SK-N-SH (cell line): ENCODE data around the gene HTR1D.

ENCODE experiments used
- CHD2 ChIP-seq: fragments of 150-350 bp; IDR thresholded peaks from 2 replicates; pipeline ENCODE4 v1.6.1; 2018; ENCODE audit warnings: low read length; ENCODE audit not compliant: partially characterized antibody
- CTCF ChIP-seq: fragments of 200-600 bp; sonication (generic); IDR thresholded peaks from 2 replicates; pipeline ENCODE4 v1.6.1; 2017; ENCODE audit warnings: antibody characterized with exemption, mild to moderate bottlenecking, moderate library complexity
- EP300 ChIP-seq, 2 experiments: IDR thresholded peaks; 2 replicates each; pipeline versions ENCODE4 v1.4.0 to v1.6.1; 2012; ENCODE audit warnings: borderline replicate concordance in 1 of 2, low read depth in 1 of 2, low read length in 1 of 2
- EZH2phosphoT487 ChIP-seq: fragments of 200-600 bp; sonication (generic); IDR thresholded peaks from 2 replicates; pipeline ENCODE4 v1.6.1; 2017; ENCODE audit warnings: low read depth, mixed run types, mild to moderate bottlenecking, antibody characterized with exemption, moderate library complexity, borderline replicate concordance
- FOXM1 ChIP-seq: IDR thresholded peaks from 2 replicates; pipeline ENCODE4 v1.4.0; 2012; ENCODE audit warnings: low read depth, mild to moderate bottlenecking
- GABPA ChIP-seq: IDR thresholded peaks from 2 replicates; pipeline ENCODE4 v1.4.0; 2012; ENCODE audit warnings: low read depth, mild to moderate bottlenecking
- RAD21 ChIP-seq: IDR thresholded peaks from 2 replicates; pipeline ENCODE4 v1.6.1; 2012; ENCODE audit warnings: mild to moderate bottlenecking, low read length
- REST ChIP-seq: IDR thresholded peaks from 2 replicates; pipeline ENCODE4 v1.6.1; 2012; ENCODE audit warnings: mild to moderate bottlenecking, low read depth, low read length, moderate library complexity
- SMC3 ChIP-seq: IDR thresholded peaks from 2 replicates; pipeline ENCODE4 v1.6.1; 2012; ENCODE audit warnings: low read depth, low read length, improper control_type of control experiment
- TAF1 ChIP-seq: IDR thresholded peaks from 2 replicates; pipeline ENCODE4 v1.6.1; 2012; ENCODE audit warnings: low read depth, mild to moderate bottlenecking, low read length, moderate library complexity, borderline replicate concordance
- USF1 ChIP-seq: IDR thresholded peaks from 2 replicates; pipeline ENCODE4 v1.4.0; 2012; ENCODE audit warnings: low read depth, borderline replicate concordance
- YY1 ChIP-seq: IDR thresholded peaks from 2 replicates; pipeline ENCODE4 v1.4.0; 2012; ENCODE audit warnings: low read depth, mild to moderate bottlenecking

- no peak for TF ChIP-seq CTCF
- TF ChIP-seq YY1: no peak
- no peak for TF ChIP-seq EZH2phosphoT487
- no peak for TF ChIP-seq TAF1
- no peak for TF ChIP-seq REST
- TF ChIP-seq SMC3: no peak
- no peak for TF ChIP-seq USF1
- TF ChIP-seq GABPA: no peak
- no peak for TF ChIP-seq EP300 (IDR thresholded peaks at IDR 0.05; ENCODE audit: borderline replicate concordance in 1 of 2, low read depth in 1 of 2, low read length in 1 of 2)
- TF ChIP-seq RAD21: no peak
- TF ChIP-seq CHD2: no peak
- no peak for TF ChIP-seq FOXM1
Measured at GRCh38 chr1:23238565-23238964, 21.3 kb upstream of the HTR1D start.
